Measurements from ENCODE around the gene PSAP. TPM values are rescaled to one million over a fixed set of nuclear protein-coding genes. Genes with fewer than 3 reads are reported as not detected.

Gene PSAP
- total RNA-seq, 1 experiment from 2014 or later: 429 TPM

GRCh38 chr10:71784679-71785272 lies 66.3 kb downstream of the PSAP start:
- intact Hi-C loops (cut with micrococcal nuclease; ENCODE audit: unreplicated experiment): no loop called here
- CTCF ChIA-PET: no interaction called here
- no peaks in the 10 kb centered on the region for H3K36me3 ChIP-seq (ENCODE audit: insufficient read depth, low read length, poor library complexity, severe bottlenecking)
- BruUV-seq (replicated peaks): no TSS peak
- no peaks in the 10 kb centered on the region for H3K9me3 ChIP-seq (ENCODE audit: low read depth, low read length, poor library complexity, severe bottlenecking)
- POLR2A ChIA-PET (ENCODE audit: low non-redundant PET): no interaction called here
- no peak overlapping the region for H3K27ac ChIP-seq (ENCODE audit: low read depth, low read length, poor library complexity, severe bottlenecking)
- no peaks in the 10 kb centered on the region for H3K4me1 ChIP-seq (ENCODE audit: insufficient read depth, low read length, poor library complexity, severe bottlenecking)
- no peaks in the 10 kb centered on the region for H3K27me3 ChIP-seq (replicated peaks; ENCODE audit: insufficient read depth, low read depth, low read length, poor library complexity)
- H3K4me3 ChIP-seq (ENCODE audit: low read depth, low read length, poor library complexity, severe bottlenecking): no peak overlapping the region
- no peak for DNase-seq (ENCODE audit: low spot score)
- no peak for TF ChIP-seq EZH2 (IDR thresholded peaks at IDR 0.05; ENCODE audit: borderline replicate concordance, low read depth, low read length, poor library complexity, severe bottlenecking)
- no peak for TF ChIP-seq CTCF (conservative IDR thresholded peaks at IDR 0.05; ENCODE audit: low read depth, low read length)

DNA sequence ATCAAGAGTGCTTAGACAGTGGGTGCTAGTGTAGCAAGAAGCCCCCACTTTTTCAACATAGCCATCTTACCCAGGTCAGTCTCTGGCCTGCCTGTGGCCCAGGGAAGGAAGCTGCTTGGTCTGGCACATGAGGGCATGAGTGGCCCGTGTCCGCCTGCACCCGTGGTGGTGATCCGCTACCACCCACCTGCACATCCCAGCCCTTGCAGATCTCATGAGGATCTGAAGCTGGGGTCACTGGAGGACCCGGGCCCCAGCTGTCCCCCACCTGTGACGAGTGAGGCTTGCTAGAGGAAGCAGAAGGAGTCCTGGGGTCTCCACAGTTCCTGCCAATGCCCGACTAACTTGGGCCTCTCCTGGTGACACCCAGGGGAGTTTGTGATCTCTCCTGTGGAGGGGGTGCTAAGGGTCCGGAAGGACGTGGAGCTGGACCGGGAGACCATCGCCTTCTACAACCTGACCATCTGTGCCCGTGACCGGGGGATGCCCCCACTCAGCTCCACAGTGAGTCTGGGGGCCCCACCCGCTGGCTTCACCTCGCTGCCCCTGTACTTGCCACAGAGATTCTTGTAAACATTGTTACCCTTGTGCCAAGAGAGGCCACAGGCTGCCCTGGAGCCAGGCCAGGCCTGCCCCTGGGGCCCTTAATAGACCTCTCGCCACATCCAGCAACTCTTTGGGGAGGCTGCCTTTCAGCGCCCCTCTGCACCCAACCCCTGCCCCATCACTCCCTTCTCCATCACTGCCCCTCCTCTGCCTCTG lies 67.0 kb downstream of the PSAP start:
- Histone ChIP-seq H3K36me3 (ENCODE audit: insufficient read depth, low read length, poor library complexity, severe bottlenecking) (no peaks in the 10 kb centered on the region), H3K27me3 (replicated peaks; ENCODE audit: insufficient read depth, low read depth, low read length, poor library complexity) (no peaks in the 10 kb centered on the region), H3K27ac (ENCODE audit: low read depth, low read length, poor library complexity, severe bottlenecking) (no peak overlapping the region), H3K9me3 (ENCODE audit: low read depth, low read length, poor library complexity, severe bottlenecking) (no peaks in the 10 kb centered on the region), H3K4me3 (ENCODE audit: low read depth, low read length, poor library complexity, severe bottlenecking) (no peak overlapping the region), H3K4me1 (ENCODE audit: insufficient read depth, low read length, poor library complexity, severe bottlenecking) (no peaks in the 10 kb centered on the region)
- TF ChIP-seq EZH2 (IDR thresholded peaks at IDR 0.05; ENCODE audit: borderline replicate concordance, low read depth, low read length, poor library complexity, severe bottlenecking): no peak
- TF ChIP-seq CTCF (conservative IDR thresholded peaks at IDR 0.05; ENCODE audit: low read depth, low read length): no peak
- BruUV-seq (replicated peaks): no TSS peak
- intact Hi-C loops (cut with micrococcal nuclease; ENCODE audit: unreplicated experiment): no loop called here
- ChIA-PET POLR2A (ENCODE audit: low non-redundant PET) (no interaction called here), CTCF (no interaction called here)
- DNase-seq (ENCODE audit: low spot score): no peak

GRCh38 chr10:71782917-71783490 lies 68.0 kb downstream of the PSAP start:
- BruUV-seq (replicated peaks): no TSS peak
- H3K27ac ChIP-seq (ENCODE audit: low read depth, low read length, poor library complexity, severe bottlenecking): no peak overlapping the region
- no peaks in the 10 kb centered on the region for H3K9me3 ChIP-seq (ENCODE audit: low read depth, low read length, poor library complexity, severe bottlenecking)
- ChIA-PET CTCF (interaction anchor here (0.7 kb wide), 1 partner anchor 25 kb away, joined by 3 read pairs; no protein-coding TSS in a partner anchor), POLR2A (ENCODE audit: low non-redundant PET) (no interaction called here)
- no peaks in the 10 kb centered on the region for H3K36me3 ChIP-seq (ENCODE audit: insufficient read depth, low read length, poor library complexity, severe bottlenecking)
- H3K4me3 ChIP-seq (ENCODE audit: low read depth, low read length, poor library complexity, severe bottlenecking): no peak overlapping the region
- intact Hi-C loops (cut with micrococcal nuclease; ENCODE audit: unreplicated experiment): no loop called here
- DNase-seq (ENCODE audit: low spot score): no peak
- no peaks in the 10 kb centered on the region for H3K4me1 ChIP-seq (ENCODE audit: insufficient read depth, low read length, poor library complexity, severe bottlenecking)
- TF ChIP-seq EZH2 (IDR thresholded peaks at IDR 0.05; ENCODE audit: borderline replicate concordance, low read depth, low read length, poor library complexity, severe bottlenecking): no peak
- TF ChIP-seq CTCF (conservative IDR thresholded peaks at IDR 0.05; ENCODE audit: low read depth, low read length): no peak
- no peaks in the 10 kb centered on the region for H3K27me3 ChIP-seq (replicated peaks; ENCODE audit: insufficient read depth, low read depth, low read length, poor library complexity)
